H4 (cell line): ENCODE measurements around the gene IFNA14. TPM values are rescaled to one million over a fixed set of nuclear protein-coding genes. Genes with fewer than 3 reads are reported as not detected.
"Not testable (repeated sequence)": the region's sequence is repeated elsewhere in the genome, so short reads cannot be mapped to it uniquely, and the experiment has no call there.

Experiments
- DNase-seq: peaks from one replicate; pipeline ENCODE4 v3.0.0-alpha.2; 2015; ENCODE audit warnings: low spot score
- total RNA-seq: library from RNA; depleted of rRNA; stranded (reverse); fragments of >200 nt; shearing (Covaris generic); gene quantifications from 2 replicates; pipeline ENCODE4 v1.2.3, GENCODE V29; 2014; rRNA removed

Gene IFNA14
- 0.31 TPM in 1 of 2 replicates, not detected in the other for total RNA-seq

DNA sequence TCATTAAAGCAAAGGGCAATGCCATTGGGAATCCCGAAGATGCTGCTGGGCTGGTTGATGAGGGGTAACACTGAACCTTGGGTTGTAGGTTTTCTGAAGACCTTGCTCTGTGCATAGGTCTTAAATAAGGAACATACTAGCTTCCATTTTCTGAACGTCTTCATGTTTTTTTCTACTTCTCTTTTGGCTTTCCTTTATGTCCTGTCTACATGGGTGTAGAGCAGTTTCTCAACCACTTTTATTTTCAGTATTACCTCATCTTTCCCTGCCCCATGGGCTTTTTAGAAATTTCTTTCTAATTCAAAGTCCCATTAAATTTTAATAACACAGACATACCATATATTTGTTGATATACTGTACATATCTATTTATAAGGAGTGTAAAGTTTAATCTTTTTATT, at the start of gene IFNA14:
IFNA14 (minus strand) TSS at position 95 of the 400 bp plus-strand sequence; CDS start at position 25, 70 bp downstream.
- DNase-seq: no peak

DNA sequence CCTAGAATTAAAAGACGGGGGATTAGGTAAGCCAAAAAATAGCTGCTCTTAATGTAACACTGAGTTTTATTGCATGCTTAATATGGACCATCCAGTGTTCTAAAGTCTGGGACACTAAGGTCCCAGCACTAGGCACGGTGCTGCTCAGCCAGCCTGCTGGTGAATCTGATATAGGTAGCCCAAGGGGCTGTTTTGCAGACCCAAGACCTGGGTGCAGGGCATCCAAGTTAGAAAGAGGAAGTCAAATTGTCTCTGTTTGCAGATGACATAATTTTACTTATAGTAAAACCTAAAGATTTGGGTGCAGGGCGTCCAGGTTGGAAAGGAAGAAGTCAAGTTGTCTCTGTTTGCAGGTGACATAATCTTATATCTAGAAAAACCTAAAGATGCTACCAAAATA, 47.5 kb upstream of the IFNA14 start:
- DNase-seq: no peak

DNA sequence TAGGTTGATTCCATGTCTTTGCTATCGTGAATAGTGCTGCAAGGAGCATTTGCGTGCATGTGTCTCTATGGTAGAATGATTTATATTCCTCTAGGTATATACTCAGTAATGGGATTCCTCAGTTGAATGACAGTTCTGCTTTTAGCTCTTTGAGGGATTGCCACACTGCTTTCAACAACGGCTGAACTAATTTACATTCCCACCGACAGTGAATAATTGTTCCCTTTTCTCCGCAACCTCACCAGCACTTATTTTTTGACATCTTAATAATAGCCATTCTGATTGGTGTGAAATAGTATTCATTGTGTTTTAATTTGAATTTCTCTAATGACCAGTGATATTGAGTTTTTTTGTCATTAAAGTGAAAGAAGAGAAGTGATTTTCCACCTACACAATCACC, 46.9 kb upstream of the IFNA14 start:
- no peak for DNase-seq

DNA sequence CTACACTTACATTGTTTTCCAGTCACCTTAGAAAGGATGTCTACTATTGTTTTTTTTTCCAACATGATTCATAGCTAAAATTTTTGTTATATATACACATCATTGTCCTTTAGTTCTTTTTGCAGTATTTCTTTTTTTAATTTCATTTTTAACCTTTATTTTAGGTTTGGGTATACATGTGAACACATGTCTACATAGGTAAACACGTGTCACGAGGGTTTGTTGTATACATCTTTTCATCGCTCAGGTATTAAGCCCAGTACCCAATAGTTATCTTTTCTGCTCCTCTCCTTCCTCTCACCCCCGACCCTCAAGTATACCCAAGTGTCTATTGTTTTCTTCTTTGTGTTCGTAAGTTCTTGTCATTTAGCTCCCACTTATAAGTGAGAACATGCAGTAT, 46.3 kb upstream of the IFNA14 start:
- DNase-seq: no peak

DNA sequence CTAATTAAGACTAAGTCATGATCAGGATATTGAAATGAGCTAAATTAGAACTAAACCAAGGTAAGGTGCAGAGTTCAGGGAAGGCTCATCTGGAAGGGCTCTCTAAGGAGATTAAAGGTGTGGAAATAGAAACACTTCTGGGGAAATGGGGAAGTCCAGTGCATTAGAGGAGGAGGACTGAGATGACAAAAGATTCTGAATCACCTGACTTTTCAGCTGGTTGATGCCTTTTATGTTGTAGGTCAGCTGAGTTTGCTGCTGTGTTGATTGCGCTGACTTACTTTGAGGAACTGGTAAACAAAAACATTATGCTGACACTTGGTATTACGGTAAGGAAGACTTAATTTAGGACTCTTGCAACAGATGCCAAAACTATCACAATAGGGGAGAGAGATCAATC, 41.5 kb upstream of the IFNA14 start:
- DNase-seq: no peak

DNA sequence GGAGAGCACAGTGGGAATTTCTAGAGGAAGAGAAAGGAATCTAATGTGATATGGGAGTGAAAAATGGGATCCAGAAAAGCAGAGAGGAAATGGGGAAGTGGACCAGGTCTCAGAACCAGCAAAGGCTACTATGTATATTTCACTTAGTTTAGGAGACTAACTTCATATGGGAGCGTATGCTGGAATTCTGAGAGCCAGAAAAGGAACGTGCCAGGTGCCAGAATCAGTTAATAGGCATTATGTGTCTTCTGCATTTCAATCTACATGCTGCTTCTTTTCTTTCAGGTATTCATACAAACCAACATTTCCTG, 28.5 kb upstream of the IFNA14 start:
- no peak for DNase-seq

DNA sequence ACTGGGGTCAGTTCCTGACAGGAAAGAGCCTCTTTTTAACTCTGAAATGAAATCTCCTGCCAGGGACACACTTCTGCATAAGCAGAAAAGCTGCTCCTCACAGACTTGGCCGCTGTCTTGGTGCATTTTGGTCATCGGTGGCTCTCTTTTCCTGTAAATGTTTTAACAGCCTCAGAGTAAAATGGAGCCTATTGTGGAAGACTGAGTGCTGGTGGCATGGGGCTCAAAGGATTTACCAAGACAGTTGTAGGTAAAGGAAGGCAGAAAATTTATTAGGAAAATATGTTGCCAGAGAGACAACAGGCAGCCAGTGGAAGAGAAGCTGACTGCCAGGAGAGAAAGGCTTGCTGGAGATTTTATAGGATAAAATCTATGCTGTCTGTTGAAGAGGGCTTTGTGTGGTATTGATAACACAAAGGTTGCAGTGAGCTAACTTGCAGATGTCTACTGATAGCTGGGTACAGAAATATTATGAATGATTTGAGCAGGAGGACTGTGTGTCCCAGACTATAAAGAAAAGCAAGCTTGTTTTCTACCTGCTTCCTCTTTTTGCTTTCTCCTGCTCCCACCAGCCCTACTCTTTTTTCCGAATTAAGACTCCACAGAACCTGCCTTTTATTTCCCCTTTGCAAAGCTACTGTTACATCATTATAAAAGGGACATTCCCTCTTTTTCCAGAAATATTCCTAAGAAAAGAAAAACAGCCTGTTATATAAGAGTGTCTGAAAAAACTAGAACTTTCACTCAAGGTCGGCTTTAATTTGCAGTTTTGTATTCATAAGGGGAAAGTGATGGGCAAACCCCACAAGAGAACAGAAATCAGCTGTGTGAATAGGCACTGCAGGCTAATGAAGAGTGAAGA, 27.9 kb upstream of the IFNA14 start:
- DNase-seq: no peak

DNA sequence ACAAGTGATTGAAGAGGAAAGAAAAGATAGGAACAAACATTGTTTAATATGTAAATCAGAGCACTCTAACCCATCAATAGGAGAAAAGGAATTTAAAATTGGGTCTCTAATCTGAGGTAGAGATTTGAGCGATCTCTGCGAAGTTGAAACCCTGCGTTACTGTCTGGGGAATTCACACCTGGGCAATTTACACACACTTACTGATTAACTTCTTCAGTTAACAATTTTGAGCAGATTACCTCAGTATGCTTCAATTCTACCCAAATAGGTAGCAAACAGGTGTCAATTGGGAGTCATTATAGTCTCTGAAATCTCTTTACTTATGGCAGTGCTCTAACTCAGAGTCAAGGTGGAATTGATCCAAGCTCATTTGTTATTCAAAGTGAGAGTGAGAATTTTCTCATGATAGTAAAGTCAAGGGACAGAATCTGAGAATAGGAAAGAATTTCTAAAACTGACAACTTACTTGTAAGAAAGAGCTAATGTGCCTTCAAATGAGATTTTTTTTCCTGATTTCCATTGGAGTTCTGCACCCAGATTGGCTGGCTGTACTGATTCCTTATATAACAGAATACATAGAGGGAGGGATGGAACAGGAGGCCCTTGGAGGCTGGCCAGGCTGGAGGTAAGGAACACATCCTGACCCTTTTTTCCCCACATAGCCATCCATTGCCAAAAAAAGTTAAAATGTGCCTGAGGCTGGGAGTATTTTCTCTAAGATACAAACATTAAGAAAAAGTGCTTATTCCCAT, 27.1 kb upstream of the IFNA14 start:
- no peak for DNase-seq

DNA sequence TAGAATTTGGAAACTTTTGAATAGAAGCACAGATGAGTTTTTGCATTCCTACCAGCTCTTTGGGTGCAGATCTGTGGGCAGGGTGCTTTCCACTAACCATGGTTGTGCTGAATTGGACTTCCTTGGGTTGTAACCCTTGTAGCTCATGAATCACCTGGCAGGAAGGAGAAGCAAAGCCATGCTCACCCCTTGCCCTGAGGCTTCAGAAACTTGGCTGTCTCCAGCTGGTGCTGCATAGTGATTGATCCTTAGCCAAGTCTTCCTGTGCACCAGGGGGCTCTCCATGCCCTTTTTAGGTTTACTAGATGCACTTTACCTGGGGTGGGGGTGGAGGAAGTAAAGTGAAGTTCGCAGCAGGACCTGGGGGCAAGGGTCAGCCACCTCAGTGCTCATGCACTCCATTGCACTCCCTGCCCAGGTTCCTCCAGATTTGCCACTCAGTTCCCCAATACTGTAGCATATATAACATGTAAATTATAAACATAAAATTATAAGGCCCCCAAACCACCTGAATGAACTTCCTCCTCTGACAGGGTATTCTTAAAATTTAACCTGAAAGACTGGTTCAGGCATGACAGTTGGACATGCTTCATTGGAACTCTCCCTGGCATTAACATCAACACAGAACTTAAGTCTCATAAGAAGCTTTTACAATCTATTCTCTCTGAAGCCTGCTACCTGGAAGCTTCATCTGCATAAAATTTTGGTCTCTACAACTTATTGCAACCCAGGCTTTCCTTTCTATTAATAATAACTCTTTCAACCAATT, 25.8 kb upstream of the IFNA14 start:
- DNase-seq: no peak

DNA sequence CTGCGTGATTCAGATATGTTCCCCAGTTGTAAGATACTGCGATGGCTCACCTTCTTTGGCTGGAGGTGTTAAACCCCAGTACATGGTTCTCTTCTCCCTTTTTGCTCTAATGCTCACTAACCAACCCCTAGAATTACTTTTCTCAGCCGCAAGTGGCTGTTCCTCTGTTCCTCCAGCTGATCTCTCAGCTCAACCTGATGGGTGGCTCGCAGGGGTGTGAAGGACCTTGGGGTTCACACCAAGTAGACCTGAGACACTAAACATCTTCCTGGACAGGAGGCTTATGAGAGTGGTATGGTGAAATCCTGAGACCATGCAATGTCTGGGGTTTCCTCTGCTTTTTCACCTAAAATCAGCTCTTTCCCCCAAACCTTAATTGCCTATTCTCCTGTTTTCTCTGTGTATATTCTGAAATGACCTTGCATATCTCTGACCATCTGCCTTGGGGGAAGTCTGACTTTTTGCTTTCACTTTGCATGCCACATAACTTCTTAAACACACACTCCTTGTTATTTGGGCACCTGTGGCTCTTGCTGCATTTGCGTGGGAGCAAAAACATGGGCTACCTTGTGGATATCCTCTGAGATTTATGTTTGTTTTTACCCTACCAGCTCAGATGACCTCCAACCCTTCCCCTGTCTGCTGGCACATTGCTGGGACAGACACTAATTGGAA, 15.9 kb upstream of the IFNA14 start:
- DNase-seq: no peak

DNA sequence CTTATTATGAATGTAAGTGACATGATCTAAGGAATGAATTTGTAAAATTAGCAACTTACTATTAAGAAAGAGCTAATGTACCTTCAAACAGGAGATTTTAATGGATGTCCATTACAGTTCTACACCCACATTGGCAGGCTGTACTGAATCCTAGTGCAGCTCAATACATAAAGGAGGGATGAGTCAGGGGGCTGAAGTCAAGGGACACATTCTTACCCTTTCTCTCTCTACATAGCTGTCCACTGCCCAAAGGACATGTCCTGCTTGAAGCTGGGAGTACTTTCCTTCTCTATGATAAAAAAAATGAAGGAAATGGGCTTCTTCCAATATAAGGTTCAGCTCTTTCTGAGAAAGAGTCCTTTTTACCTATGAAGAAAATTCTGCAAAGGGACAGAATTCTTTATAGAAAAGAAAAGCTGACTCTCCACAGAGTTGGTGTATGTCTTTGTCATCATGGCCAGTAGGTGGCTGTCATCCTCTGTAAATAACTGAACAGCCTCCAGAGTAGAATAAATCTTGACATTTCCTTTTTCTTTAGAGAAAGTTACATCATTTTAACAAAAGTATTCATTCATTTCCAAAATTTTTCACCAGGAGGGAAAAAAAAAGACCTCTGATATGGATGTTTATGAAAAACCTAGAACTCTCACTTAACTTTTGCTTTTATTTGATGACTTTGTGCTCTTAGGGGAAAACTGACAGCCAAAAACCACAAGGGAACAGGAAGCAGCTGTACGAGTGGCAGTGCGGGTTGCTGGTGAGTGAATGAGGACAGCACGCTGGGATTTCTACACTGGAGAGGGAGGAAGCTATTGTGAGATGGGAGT, 13.1 kb upstream of the IFNA14 start:
- DNase-seq: peak; percentile 24

DNA sequence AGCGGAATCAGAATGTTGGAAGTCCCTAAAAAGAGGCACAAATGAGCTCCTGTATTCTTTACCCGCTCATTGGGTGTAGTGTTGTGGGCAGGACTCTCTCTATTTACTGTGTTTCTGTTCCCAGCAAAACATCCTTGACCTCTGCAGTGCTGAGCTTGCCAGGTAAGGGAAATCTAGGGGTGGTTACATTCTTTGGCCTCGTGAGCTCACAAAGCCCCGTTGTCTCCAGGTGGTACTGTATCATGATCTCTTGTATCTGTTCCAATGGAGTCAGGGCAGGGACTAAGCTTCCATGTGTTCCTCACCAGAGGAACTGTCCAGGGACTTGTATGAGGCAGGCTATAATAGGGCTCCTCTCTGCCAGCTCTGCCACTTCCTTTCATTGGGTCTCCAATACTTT, 11.8 kb upstream of the IFNA14 start:
- DNase-seq: no peak

DNA sequence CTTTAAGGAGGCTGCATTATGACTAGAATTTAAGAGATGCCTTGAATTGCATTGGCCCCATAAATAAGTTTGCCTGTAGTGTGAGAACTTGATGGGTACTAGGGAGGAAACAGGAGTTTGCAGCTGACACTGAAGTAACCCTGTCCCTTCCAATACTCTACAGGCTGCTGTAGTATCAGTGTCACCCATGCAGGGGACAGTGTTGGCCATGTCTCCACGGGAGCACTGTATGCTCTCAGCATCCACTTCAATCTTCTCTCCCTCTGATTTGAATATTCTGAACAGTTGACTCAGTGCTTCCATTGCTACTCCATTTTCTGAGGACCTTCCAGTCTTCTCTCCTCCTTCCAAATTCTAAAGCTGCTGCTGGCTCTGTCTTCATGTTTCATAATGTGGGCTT, 11.4 kb upstream of the IFNA14 start:
- DNase-seq: no peak

DNA sequence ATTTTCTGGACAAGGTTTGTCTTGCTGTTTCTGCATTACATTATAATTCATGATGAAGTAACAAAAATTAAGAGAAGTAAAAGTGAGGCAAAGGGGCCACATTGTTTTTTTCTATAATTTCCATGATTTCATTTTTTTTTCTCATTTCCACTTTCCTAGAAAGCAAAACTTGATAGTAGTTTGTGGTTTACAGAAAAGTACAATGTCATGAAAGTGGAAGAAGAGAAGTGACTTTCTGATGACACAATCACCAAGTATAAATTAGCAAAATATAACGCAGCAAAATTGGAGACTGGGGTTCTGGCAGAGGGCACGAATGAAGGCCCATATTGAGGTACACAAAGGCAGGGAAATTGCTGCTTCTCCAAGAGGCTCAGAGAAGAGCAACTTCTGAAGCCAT, 5.0 kb upstream of the IFNA14 start:
- no peak for DNase-seq

DNA sequence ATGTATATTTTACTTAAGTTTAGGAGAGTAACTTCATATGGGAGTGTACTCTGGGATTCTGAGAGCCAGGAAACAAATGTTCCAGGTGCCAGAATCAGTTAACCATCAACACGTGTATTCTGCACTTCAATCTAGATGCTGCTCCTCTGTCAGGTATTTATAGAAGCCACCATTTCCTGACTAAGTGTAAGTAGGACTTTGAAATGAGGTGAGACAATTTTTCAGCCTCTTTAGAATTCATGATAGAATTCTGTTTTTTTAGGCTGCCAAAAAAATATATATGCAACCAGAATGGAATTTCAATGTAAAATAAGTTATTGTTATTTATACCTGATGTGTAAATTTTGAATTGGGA, 3.5 kb downstream of the IFNA14 start:
- not testable (repeated sequence) for DNase-seq

DNA sequence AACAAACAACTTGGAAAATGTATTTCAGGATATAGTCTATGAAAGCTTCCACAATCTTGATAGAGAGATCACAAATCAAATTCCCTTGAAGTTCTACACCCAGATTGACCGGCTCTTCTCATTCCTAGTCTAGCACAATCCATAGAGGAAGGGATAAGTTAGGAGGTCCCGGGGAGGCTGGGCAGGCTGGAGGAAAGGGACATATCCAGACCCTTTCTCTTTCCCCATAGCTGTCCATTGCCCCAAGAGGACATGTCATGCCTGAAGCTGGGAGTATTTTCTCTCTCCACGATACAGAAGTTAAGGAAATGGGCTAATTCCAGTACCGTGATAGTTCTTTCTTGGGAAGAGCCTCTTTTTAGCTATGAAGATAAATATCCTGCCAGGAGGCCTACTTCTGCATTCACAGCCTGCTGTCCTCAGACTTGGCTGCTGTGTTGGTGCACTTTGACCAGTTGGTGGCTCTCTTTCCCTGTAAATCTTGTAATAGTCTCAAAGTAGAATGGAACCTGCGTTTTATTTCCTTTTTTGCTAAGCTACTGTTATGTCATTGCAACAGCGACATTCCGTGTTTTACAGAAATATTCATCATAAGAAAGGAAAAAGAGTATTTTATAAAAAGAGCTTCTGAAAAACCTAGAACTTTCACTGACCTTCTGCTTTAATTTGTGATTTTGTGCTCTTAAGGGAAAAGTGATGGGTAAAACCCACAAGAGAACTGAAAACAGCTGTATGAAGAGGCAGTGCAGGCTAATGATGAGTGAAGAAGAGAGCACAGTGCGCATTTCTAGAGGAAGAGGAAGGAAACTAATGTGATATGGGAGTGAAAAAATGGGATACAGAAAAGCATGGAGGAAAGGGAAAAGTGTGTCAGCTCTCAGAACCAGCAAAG, 4.1 kb downstream of the IFNA14 start:
- peak; percentile 11 for DNase-seq

DNA sequence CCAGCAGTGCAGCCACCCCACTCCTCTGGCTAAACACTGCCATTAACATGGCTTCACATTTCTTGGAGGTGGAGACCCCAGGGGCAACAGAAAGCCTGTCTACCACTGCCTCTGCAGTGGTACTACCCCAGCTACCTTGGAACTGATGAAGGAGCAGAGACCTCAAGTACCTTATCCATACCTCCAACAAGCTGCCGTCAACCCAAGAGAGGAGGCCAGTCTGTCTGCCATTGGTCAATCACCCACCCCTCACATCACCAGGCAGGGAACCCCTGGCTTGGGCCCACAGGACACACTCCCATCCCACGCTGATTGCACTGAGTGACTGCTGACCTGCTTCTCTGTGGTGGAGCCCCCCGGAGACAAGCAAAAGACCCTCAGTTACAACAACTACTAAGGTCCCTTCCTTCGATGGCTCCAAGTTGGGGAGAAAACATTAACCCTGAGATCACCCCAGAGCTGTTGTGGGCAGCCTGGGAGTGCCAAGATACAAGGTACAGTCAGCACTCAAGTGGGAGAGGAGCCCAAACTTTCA, 5.6 kb downstream of the IFNA14 start:
- DNase-seq: no peak

DNA sequence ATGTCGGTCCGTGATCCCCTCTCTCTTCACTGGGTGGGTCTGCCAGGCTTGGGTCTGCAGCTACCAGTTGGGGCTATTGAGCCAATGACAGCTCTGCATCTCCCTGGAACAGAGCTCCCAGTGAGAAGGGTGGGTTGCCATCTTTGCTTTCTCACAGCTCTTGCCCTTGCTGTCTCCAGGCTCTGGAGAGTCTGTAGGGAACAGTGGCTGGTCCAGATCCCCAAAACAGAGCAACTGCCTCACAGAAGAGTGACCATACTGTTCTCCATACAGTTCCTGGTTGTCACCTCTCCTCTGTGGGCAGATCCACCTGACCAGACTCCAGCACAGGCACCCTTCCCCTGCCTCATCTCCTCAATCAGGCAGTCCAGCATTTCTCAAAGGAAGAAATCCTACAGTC, 6.5 kb downstream of the IFNA14 start:
- DNase-seq: no peak

DNA sequence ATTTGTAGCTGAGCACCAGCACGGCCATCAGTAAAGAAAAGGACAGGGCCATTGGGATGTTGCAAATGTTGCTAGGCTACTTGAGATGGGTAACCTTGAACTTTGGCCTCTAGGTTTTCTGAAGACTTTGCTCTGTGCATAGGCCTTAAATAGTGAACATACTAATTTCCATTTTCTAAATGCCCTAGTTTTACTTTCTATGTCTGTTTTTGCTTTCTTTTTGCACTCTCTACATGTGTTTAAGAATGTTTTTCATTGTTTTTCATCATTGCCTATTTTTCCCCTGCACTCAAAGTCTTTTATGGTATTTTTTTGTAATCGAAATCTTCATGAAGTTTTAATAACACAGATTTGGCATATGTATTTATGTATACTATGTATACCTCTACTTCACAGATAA, 11.7 kb downstream of the IFNA14 start, which contains the start of gene IFNA17:
IFNA17 (minus strand) TSS at position 101 of the 400 bp plus-strand sequence; CDS start at position 52, 49 bp downstream.
- no peak for DNase-seq

DNA sequence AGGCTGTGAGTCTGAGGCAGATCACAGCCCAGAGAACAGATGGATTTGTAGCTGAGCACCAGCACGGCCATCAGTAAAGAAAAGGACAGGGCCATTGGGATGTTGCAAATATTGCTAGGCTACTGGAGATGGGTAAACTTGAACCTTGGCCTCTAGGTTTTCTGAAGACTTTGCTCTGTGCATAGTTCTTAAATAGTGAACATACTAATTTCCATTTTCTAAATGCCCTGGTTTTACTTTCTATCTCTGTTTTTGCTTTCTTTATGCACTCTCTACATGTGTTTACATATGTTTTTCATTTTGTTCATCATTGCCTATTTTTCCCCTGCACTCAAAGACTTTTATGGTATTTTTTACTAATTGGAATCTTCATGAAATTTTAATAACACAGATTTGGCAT, 22.6 kb downstream of the IFNA14 start, which contains the start of gene IFNA16:
IFNA16 (minus strand) TSS at position 101 of the 400 bp plus-strand sequence; CDS start at position 95, 6 bp downstream.
- not testable (repeated sequence) for DNase-seq
